ENCODE results near the gene JPH2.
"Not testable (repeated sequence)": the region's sequence is repeated elsewhere in the genome, so short reads cannot be mapped to it uniquely, and the experiment has no call there.

The JPH2 gene

GRCh38 chr20:44153636-44154043, 33.3 kb downstream of the JPH2 start:
- FAIRE-seq, result no peak

DNA sequence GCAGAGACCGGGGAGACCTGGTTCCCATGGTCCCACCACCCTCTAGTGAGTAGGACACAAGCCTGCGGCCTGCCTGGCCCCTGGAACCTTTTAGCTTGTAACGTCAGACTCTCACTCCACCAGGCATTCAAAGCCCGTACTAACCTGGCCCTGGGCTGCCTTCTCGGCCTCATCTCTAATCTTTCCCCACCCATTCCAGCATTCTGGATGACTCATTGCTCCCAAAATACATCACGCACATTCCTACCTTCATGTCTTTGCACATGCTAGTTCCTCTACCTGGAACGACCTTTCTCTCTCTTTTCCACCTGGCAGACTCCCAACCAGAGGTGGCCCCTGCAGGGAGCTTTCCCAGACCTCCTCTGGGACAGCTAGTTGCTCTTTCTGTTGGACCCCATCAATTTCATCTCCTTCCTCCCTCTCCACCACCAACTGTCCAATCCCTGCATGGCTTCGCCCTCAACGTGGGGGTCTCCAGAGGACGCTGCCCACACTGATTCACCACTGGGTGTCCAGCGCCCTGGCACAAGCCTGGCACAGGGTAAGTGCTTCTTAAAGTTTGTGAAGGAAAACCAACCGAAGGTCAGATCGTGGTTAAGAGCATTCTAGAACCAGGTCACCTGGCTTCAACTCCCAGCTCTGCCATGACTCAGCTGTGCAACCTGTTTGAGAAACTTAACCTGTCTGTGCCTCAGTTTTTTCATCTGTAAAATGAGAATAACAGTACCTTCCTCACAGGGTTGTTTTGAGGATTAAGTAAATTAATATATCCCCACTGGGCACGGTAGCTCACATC, 35.2 kb downstream of the JPH2 start:
- no peak for FAIRE-seq

DNA sequence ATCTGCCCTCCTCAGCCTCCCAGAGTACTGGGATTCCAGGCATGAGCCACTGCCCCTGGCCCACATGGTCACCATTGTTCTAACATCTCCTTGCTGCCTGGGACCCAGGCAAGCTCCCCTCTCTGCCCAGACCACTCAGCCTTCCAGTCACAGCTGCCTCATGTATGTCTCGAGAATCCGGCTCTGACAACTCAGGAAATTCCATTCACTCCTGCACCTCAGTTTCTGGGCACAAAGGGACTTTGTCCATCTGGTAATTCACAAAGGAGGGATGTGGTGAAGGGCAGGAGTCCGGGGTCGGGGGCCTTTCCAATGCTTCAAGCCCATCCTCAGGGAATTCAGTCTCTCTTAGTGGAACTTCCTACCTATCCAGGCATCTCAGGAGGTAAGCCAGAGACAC, 40.7 kb downstream of the JPH2 start:
- FAIRE-seq, result no peak

DNA sequence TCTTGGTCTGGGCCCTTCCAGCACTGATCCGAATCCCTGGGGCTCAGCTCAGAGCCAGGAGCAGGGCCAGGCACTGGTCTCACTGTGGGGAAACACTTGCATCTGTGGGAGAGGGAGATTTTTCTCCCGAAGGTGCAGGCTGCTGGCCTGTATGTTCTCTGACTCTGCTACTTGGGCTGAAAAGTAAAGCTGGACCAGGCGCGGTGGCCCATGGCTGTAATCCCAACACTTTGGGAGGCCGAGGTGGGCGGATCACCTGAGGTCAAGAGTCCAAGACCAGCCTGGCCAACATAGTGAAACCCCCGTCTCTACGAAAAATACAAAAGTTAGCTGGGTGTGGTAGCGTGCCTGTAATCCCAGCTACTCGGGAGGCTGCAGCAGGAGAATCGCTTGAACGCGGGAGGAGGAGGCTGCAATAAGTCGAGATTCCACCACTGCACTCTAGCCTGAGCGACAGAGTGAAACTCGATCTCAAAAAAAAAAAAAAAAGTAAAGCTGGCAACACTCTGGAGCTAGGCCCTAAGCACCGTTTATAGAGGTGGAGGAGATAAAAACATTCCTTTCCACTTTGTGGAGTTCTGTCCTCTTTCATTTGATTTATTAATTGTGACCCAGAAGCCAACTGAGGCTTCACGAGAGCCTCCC, 41.7 kb downstream of the JPH2 start:
- FAIRE-seq, result no peak

DNA sequence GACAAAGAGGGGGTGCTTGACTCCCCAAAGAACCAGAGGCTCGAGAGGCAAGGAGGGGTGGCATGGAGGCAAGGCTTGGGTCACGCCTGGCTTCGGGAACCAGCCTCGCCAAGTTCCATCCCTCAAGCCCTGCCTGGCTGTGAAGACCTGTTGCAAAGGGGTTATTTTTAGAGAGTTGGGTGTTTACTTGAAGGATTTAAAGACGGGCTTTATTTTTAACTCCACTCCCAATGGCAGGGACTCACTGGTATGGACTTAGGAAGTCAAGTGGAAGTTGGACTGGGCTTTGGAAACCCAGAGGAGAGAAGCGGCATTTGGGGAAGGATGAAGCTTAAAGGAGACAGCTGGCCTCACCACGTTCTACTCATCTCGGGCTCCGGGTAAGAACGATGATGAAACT, 43.1 kb downstream of the JPH2 start:
- no peak for FAIRE-seq

GRCh38 chr20:44142413-44142812, 44.6 kb downstream of the JPH2 start:
- no peak for FAIRE-seq

DNA sequence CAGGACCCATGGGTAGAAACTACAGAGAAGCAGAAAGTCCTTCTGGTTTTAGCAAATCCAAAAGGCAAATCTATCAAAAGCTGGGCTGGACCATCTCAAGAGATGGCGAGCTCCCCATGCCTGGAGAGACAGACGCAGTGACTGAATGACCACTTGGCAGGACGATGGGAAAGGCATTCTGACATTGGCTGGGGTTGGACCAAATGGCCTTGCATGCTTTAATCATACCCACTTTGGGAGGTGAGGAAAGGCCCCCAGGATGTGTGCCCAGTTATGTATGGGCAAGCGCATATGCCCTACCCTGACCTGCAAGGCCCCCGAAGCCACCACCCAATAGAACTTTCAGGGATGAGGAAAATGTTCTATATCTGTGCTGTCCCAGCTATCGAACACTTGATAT, 45.1 kb downstream of the JPH2 start:
- no peak for FAIRE-seq

DNA sequence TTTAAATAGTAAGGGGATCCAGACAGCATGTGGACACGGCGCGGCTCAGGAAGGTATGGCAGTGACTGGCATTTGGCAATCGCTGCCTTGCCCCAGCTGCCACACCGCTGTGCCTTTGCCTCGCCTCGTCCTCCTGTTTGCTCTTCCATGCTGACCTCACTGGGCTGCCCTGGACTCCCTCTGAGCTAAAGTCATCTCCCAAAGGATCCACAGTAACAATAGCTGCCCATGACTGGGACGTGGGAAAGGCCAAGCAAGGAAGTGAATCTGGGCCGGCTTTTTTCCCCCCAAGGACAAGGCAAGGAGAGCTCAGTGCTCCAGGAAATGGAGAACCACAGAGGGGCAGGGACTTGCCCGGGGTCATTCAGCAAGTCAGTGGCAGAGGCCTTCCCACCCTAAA, 48.1 kb downstream of the JPH2 start:
- FAIRE-seq, result no peak

- FAIRE-seq, result no peak
Observed at GRCh38 chr20:44137266-44137801, 49.7 kb downstream of the JPH2 start.

GRCh38 chr20:44136579-44137265, 50.3 kb downstream of the JPH2 start:
- no peak for FAIRE-seq

DNA sequence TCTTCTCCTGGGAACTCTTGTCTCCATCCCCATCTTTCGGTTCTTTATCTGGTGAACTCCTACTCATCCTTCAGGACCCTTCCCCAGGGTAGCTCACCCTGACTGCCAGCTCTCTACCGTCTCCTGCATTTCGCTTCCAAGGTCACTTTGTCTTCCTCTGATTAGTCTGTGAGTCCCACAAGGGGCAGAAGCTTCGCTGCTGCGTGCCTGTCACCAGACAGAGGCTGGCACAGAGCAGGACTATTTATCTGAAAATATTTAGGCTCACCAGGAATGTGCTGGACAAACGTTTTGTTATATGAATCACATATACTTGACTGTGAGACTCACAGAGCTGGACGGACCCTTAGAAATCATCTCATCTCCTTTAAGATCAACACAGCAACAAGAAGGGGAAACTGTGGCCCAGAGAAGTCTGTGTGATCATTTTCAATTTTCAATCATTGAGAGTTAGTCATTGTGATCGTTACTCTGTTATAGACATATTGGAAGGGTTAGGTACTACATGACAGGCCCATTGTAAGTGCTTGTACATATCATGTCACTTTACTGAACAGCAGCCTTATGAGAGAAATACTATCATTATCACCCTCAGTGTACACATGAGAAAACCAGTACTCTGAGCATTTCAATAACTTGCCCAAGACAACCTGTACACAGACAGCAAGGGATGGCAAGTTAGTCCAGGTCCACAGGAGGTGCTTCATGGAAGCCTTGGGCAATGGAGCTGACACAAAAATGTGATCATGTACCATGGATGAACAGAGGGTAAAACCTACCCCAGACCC, 51.4 kb downstream of the JPH2 start:
- FAIRE-seq, result no peak

- no peak for FAIRE-seq
Observed at GRCh38 chr20:44135012-44135412, 52.0 kb downstream of the JPH2 start.

GRCh38 chr20:44133424-44133823, 53.6 kb downstream of the JPH2 start:
- no peak for FAIRE-seq

DNA sequence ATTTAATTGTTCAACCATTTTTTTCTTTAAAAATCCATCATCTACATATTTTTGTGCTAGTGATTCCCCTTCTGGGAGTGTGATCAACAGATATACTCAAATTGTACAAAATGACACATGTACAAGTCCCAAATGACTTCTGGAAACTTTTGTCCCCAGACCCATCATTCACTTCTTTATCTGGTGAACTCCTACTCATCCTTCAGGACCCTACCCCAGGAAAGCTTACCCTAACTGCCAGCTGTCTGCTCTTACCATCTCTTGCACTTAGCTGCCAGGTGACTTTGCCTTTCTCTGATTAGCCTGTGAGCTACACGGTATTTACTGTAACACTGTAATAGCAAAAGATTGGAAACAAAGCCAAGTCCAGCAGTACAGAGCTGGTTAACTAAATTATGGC, 55.3 kb downstream of the JPH2 start:
- FAIRE-seq, result no peak

GRCh38 chr20:44129911-44130718, 56.9 kb downstream of the JPH2 start:
- FAIRE-seq, result no peak

DNA sequence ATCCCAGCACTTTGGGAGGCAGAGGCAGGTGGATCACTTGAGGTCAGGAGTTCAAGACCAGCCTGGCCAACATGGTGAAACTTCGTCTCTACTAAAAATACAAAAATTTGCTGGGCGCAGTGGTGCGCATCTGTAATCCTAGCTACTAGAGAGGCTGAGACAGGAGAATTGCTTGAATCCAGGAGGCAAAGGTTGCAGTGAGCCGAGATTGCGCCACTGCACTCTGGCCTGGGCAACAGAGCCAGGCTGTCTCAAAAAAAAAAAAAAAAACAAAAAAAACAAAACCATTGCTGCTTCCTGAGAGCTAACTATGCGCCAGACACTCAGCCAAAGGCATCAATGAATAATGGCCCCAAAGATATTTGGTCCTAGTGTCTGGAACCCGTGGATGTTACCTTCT, 57.7 kb downstream of the JPH2 start:
- not testable (repeated sequence) for FAIRE-seq

- FAIRE-seq, result no peak
Observed at GRCh38 chr20:44126445-44126844, 60.5 kb downstream of the JPH2 start.

DNA sequence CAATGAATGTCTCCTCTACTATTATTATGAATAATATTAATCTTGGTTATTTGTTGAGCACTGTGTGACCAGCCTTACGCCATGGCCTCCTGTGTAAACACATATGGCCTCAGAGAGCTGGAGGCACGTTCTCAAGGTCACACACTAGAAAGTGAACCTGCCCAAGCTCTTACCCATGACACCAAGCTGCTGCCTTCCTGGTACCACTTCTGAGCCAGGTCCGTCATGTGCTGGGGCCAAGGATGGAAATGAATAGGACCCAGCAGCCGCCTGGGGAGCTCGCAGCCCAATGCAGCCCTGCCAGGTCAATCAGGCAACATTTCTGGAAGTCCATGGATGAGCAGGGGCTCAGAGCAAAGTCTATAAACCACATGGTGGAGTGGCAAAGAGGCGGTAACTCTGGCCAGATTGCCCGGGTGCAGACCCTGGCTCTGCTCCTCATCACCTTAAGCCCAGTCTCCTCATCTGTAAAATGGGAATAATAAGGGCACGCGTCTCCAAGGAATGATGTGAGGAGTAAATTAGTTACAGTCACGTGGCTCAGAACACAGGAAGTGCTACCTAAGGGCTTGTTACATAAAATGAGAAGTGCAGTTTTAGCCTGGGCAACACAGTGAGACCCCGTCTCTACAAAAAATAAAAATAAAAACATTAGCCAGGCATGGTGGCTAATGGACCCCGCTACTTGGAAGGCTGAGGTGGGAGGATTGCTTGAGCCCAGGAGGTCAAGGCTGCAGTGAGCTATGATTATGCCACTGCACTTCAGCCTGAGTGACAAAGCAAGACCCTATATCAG, 61.5 kb downstream of the JPH2 start:
- FAIRE-seq, result no peak

DNA sequence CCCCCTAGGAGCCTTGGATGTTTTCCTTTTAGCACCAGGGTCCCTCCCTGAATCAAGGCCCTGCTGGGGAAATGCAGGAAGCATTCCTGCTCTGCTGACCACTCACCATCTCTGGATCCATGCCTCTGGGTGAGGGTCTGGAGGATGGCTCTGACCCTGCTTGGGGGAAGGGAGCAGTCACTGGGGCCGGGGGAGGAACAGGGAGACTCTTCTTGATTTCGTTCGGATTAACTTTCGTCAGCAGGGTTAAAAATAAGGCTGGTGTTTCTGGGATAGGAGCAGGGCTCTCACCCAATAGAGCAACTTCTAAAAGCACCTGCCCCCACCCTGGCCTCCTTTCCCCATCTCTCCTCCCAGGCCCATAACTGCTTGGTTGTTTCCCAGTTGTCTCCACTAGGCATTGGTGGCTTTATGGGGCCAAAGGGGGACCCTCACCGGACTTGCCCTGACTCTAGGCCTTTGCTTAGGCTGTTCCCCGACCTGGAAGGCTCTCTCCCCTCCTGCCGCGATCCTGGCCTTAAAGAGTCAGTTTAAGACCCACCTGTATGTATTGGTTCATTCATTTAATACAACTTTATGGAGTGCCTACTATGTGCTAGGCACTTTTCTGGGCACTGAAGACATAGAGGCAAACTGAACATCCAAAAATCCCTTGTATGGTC, 63.0 kb downstream of the JPH2 start:
- FAIRE-seq, result no peak

DNA sequence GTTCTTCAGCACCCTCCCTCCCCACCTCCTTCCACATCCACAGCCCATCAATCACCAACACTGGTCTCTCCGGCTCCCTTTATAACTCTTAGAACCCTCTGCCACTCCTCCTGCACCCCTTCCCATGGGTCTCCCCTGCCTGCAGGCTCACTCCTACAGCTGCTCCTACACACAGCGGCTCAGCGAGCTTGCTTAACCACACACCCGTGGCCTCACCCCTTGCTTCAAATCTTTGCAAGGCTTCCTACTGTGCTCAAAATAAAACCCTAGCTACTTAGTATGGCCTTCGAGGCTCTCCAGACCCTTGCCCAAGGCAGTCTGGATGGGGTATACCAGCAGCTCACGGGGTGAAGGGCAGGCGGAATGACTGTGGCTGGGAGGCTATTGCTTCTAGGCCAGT, 63.7 kb downstream of the JPH2 start:
- FAIRE-seq, result no peak
